Stimulated activated CD8-positive, alpha-beta memory T cell treated with anti-CD3 and anti-CD28 coated beads, Interleukin-15, amount 100 ng/mL, for 48 hours (primary cell): ENCODE measurements around the gene PCP4.
"Not testable (repeated sequence)": the region's sequence is repeated elsewhere in the genome, so short reads cannot be mapped to it uniquely, and the experiment has no call there.

ENCODE experiments used
- DNase-seq, 2 donors: peaks; one replicate each; pipeline ENCODE4 v3.0.0-alpha.2; 2020; ENCODE audit warnings: low read depth in 2 of 2

The PCP4 gene

DNA sequence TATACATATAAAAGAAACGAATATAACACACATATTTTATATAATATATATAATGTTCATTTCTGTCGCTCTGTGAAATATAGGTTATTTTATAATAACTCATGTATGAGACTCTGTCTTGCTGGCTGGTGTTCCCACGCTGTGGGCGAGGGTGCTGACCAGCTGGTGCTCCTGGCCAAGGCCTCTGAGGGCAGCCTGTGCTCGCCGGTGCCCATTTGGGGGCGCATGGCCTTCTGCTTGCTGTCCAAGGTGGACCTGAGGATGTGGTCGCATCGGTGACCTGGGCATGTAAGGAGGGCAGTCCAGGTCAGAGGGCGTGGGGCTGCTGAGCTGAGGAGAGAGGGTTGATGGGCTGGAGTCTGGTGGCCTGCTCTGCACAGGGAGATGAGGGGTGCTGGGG lies 1.1 kb upstream of the PCP4 start:
- DNase-seq: no peak

DNA sequence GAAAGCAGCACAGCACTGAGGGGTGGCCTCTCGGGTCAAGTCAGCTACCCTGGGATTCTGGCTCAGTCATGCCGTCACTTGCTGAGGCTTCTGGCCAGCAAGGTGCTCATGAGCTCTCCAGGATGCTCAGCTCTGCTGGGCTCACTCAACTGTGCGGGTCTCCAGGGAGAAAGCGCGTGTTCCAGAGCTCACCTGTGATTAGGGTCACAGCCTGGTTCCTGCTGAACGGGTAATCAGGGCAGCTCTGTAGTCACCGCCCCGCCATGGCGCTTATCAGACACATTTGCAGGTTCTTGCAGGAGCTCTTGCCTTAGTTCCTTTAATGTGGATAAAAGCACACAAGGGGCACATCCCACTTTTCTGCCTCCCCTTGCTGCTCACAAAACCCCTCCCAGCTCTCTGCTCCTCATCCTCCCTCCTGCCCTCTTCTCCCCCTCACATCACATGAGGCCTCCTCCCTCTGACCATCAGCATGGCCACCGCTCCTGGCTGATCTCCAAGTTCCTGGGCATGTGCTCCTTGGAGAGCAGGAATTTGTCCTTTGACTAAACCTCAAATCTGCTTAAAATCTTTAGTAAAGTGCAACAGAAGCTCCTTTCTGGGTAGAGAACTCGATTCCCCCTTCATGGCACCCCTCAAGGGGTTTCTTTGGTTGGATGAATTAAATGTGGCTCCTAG lies 2.0 kb downstream of the PCP4 start:
- DNase-seq: no peak

DNA sequence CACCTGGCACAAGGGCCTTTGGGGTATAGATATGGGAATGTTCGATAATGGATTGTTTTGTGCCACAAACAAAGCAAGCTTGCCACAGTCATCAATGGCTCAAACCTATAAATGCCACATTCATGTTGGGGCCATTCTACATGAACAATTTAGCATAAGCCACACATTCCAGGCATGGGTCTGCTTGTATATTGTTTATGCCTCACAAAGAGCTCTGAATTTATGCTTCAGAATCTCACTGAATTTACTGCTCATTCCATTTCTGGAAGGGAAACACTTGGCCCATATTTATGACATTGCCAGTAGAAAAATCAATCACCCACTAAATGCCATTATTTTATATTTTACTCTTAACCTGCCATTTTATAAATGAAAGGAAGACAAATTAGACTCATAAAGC lies 6.4 kb downstream of the PCP4 start:
- DNase-seq: no peak

DNA sequence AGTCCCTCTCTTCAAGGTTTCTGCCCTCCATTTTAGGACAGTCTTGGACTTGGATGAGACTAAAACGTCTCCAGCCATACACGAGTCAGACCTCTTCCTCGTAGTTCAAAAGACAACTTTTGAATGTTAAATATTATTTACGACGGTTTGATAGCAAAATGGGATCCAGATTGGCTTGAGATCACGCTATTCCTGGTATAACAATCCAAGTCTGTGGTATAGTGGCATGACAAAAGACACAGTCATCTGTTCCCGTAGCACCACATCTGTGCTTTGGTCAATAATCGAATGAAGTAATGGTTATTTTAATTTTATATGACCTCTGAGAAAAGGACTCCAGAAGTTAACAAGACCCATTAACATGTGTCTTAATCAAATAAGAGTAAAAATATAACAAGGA lies 7.0 kb downstream of the PCP4 start:
- no peak for DNase-seq

DNA sequence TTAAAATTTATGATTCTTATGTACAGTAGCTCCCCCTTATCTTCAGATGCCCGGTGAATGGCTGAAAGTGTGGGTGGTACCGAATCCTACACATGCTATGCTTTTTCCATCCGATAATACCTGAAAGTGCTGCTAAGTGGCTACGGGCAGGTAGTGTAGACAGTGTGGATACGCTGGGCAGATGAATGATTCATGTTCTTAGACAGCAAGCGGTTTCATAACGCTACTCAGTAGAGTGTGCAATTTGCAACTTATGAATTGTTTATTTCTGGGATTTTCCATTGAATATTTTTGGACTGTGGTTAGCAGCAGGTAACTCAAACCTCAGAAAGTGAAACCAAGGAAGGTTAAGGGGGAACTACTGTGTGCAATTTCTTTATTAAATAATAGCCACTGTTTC lies 7.5 kb downstream of the PCP4 start:
- DNase-seq: no peak

DNA sequence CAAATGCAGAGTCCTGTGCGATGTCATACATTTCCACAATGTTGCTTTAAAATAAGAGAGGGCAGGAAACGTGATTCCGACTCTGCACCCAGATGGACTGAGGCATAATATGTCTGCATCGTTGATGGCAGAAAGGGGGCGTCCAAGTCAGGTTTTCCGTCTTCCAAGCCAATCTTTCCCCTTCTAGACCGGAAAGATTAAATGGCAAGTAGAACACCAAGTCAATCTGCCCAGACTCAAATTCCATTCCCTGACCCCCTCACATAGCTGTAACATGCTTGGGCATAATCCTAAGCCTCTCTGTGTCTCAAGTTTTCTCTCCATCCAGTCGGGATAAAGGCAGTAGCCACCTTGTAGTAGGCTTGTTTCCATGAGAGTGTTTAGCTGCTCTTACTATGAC lies 14.4 kb downstream of the PCP4 start:
- DNase-seq: no peak

DNA sequence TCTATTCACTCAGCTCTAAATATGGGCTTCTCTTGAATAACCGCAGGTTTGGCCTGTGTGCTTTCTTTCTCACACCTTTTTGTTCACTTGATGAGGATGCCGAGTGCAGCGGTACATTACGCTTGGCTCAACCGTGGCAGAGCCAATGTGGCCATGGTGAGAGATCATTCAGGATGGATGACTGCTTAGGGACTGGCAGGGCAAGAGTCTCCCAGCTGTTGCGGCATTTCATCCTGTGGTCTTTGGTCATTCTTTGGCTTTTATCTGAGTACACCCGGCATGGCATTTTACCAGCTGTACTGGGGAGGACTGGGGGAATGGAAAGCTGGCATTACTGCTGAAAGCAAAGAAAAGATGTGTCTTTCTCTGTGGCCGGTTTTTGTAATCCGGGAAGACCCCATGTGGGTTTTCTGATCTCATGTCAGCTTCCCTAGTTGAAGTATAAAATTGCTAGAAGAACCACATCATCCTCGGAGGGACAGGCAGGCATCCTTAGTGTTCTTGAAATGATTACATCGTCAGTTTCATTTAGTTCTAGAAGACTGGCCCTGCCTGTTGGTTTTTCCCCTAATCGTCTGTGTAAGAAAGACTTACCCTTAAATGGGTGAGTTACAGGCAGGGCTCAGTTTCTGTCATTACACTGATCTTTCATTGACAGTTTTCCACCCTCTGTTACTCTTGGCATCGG lies 15.1 kb downstream of the PCP4 start:
- no peak for DNase-seq

DNA sequence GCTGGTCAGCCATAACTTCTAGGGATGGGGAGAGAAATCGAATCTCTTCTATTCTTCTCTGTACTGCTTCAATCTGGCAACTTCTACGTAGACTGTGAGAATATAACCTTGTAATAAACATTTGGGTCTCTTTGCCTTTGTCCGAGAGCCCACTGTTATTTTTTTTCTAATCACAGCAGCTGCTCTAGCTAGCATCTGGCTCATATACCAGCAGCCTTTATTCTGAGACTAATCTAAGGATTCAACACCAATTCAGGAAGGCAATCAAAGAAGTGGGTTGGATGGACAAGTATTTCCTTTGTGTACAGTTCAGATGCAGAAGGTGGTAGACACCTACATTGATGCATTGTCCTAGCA lies 15.6 kb downstream of the PCP4 start:
- DNase-seq: no peak

DNA sequence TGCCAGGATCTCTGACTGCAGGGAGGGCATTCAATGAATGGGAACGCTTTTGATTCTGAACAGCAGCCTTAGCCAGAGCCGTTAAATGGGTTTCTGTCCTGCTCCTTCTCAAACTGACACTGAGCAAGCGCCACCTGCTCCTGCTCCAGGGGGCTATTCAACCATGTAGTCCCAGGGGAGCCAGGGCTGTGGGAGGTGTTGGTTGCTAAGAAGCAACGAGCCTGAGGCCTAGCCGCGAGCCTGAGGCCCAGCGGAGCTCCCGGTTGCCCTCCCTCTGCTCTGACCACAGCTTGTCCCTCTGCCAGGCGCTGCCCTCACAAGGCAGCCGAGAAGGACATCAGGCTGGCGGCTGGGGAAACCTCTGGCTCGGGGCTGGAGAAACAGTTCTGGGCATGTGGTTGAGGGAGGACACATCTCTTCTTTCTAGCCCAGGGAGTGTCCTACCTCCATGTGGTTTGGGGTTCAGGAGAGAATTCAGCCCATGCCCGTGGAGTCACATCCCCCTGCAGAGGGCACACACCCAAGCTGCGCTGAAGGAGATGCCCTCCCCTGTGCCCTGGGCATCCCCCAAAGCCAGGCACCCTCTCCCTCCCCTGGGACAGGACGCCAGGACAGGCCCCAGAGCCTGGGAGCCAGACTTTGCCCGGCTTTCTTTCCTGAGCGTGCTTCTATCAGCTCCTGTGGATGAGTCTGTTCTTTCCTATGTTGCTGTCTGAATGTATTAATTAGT lies 18.0 kb downstream of the PCP4 start:
- DNase-seq: no peak

DNA sequence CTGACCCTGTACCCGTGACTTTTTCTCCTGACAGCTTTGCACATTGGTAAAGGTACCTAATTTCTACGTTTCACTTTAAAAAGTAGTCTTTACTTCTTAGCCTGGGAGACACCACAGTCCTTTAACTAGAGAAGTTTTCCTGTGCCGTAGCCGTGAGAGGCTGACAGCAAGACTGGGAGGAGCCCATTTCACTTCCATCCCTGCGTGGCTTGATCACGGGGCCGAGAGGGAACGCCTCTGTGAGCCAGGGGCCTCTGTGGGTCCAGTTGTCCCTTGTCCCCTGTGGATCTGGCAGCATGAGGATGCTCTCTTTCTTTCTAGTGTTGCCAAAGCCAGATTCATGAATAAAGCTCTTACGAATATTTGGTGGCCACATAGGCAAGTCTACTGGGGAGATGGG lies 21.6 kb downstream of the PCP4 start:
- DNase-seq: no peak

DNA sequence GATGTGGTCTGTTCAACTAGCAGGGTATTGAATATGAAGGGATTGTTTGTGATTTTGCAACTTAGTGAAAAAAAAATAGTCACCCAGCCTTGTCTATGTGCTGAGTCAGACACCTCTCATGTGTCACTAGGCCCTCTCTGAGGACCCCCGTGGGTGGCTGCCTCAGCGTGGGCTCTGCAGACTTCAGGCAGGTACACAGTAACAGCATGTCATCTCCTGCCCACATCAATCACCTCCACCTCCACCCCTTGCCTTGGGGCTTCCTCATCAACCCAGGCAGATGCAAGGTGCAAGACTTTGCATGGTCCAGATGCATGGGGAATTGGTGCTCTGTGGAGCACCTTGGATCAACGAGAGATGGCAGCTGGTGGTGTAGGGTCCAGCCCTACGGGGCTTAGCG lies 23.9 kb downstream of the PCP4 start:
- no peak for DNase-seq

DNA sequence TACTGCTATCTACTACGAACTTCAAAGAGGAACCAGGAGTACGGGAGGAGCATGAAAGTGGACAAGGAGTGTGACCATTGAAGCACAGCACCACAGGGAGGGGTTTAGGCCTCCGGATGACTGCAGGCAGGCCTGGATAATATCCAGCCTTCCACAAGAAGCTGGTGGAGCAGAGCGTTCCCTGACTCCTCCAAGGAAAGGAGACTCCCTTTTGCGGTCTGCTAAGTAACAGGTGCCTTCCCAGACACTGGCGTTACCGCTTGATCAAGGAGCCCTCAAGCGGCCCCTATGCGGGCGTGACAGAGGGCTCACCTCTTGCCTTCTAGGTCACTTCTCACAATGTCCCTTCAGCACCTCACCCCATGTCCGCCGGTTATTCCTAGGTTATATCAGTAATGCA lies 24.6 kb downstream of the PCP4 start:
- DNase-seq: not testable (repeated sequence)

DNA sequence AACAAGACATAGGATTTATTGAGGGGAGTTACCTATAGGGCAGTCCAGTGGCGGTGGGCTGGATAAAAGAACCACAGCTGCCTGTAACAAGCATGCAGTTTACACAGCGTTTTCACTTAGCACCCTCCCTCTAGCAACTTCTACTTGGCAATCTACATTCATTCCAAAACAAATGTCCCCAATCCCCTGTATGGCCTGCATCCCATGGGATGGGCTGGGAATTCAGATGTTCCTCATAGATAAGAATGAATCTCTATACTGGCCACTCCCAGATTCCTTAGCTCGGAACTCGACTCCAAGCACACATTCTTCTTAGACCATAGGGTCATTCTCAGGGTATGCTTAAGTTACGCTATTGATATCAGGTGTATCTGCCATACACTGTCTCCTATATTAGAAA lies 33.3 kb downstream of the PCP4 start:
- DNase-seq: no peak

DNA sequence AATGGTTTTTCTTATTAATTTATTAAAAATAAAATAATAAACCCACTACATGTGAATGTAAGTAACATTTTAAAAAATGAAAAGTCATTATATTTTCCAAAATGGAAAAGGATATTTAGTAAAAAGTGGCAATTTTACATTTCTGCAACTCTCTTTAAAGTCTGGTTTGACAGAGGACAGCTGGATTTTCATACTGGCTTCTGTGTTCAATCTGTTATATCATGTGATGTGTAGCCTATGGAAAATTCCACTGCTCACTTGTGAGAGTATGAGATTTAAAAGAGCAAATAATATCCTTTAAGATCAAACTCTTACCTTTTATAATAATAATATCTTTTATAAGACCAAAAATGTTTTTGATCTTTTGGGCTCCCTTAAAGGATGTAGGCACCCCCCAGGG lies 33.7 kb downstream of the PCP4 start:
- no peak for DNase-seq

DNA sequence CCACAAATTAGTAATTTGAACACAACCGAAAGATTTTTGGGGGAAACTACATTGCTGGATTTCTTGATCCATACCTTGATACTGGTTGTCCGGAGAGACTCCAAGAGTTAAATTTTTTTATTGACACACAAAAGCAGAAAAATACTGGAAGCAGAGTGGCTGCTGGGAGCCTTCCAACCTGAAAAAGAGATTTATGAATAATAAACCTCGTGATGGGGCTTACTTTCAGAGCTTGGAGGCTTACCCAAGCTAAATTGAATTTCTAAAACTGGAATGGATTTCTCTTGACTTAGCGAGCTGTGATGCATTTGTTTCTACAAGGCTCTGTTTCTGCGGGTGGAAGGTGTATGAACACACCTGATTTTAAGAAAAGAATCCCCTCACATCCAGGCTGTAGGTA lies 35.7 kb downstream of the PCP4 start:
- DNase-seq: no peak

DNA sequence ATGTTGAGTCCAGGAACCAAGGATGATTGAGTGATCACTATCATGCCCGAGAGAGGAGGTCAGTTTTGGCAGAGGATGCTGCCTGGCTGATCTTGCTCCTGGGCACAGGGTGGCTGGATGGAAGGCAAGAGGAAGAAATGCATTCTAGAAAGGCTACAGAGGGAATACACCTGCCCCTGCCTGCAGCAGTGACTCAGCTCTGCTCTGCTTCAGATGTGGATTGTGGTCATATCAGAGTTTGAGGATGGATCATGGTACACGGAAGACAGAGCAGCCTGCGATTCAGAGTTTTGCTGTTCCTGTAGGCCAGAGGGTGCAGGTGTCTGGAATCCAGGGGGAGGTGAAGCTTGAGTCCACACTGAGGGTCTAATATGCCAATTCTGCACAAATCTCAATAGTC lies 37.2 kb downstream of the PCP4 start:
- DNase-seq: no peak

DNA sequence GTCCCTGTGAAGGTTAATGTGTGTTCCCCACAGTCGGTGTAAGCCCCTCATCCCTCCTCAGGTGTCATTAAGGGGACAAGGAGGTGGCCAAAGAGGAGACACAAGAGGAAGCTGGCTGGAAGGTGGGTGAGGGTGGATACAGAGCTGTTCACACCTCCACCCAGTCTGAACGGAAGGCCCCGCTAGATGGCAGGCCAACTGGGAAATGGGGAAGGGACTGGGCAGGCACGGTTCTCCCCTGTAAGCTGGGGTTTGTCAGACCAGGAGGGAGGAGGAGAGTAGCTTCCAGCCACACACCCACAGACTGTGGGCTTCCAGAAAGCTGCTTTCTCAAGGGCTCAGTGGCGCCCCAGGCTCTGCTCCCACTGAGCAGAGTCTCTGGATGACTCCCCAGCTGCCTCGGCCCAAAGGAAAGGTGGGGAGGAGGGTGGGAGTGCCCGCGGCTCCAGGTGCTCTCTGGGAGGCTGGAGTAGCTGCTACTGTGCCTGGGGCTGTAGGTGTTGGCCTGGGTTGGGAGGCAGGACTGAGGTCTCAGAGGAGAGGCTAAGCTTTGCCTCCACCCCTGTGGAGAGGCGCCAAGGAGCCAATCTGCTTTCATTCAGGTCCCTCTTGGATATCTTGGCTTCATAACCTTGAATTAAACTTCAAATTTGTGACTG lies 41.2 kb downstream of the PCP4 start:
- no peak for DNase-seq

DNA sequence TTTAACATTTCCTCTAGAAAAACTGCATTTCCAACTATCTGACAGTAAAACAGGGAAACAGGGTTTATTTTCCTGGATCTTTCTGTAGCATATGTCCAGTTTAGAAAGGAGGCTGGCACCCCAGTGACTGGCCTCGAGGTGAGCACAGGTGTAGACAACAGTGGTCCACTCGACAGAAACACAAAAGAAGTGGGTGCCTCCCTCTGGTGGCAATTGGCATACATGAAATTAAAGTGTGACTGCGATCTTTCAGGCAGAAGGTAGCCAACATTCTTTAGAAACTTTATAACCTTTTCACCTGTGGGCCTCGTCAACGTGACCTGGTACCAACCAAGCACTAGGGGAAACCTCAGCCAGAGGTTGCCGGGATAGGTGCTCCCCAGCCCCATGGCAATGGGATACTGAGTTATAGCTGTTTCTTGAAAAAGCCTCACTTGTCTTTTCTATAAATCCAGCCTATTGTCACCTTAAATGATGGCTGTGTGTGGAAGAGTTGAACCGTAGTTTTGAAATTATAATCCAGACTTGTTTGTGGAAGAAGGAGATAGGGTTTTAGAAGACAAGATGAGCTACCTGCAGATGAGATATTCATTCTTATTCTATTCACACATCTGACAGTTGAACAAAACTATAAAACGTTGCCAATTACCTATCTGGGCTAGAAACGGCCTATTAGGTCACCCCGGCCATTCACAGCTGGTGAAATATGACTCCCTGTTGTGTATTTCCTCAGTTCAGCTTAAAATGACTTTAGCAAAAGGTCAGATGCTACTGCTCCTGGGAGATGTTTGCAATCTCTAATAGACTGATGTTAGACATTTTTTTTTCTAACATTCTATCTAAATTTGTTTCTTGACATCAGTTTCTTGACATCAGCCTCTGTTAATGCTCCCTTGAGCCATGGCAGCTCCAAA lies 44.3 kb downstream of the PCP4 start:
- DNase-seq: no peak

DNA sequence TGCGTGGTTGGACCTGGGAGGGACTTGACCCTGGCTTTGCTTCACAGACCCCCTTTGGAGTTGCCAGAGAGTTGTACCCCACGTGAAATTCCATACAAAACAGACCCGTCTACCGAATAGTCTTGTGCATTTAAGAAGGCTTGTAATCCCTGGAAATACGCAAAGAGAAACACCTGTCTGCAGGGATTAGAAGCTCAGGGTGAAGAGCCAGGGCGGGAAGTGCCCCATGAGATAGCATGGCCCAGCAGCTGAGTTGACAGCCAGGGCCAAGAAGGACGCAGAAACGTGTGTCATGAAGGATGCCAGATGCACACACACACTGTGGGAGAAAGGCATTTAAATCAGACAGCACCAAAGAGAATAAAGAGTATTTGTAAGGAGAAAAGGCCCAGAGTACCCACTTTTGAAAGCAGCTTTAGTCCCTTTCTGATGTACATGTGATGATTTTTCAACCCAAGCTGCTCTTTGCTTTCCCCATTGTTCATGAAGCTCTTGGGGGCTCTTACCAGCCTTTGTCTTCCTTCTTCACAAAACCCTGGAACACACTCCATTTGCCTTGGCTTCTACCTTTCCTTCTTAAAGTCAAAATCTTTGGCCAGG lies 46.6 kb downstream of the PCP4 start:
- no peak for DNase-seq

DNA sequence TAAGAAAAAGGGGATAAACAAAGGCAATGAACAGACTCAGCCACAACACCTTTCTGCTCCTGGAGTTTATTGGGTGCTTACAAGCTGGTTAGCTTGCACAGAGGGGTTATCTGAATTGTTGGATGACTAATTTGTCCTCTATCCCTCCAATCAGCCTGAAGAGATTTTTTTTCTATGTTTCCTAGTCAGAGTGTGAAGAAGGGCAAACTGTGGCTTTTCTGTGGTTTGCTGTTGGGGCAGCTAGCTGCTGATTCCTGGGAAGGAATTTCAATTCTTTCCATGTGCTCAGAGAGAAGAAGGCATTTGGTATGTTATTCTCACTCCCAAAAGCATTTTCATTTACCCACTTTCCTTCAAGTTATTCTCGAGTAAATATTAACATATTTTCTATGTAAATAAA lies 48.6 kb downstream of the PCP4 start:
- DNase-seq: no peak

DNA sequence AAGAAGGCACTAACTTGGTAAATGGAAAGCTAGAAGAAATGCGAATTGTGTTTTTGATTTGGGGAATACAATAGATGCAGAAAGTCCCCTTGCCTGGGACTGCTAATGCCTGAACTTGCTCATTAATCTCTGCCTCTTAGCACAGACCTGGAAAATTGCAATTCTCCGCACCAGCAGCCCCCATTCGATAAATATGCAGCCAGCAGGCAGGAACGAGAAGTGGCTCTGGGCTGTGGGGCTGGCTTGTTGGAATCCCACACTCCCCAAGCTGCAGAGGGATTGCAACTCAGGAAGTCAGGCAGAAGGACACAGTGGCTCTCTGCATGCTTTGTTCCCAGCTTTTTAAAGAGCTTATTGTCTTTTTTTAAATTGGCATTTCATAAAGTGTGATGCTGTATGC lies 51.3 kb downstream of the PCP4 start:
- DNase-seq: no peak
